SH-SY5Y (cell line): Measurements from ENCODE around the gene CCIN.

Experiments
- GATA2 ChIP-seq: IDR thresholded peaks from 2 replicates; pipeline ENCODE4 v1.6.1; 2011; ENCODE audit warnings: mild to moderate bottlenecking, low read depth, low read length
- GATA3 ChIP-seq: IDR thresholded peaks from 2 replicates; pipeline ENCODE4 v1.6.1; 2011; ENCODE audit warnings: low read depth, mild to moderate bottlenecking, low read length, moderate library complexity

- TF ChIP-seq GATA2, result no peak
- no peak for TF ChIP-seq GATA3
Measured at GRCh38 chr9:36134761-36135505, 34.3 kb upstream of the CCIN start.
